ENCODE results near the gene GGT1. TPM values are rescaled to one million over a fixed set of nuclear protein-coding genes. Genes with fewer than 3 reads are reported as not detected.

Gene GGT1
- total and polyA plus RNA-seq, 2 of the 8 experiments (the other 6 are each of a cell fraction or from before 2014, with no cell fraction given) = 14.4 to 29.2 TPM

GRCh38 chr22:24555165-24556039, 47.6 kb upstream of the GGT1 start, which contains the start of gene SNRPD3 (continued):
- TF ChIP-seq NANOG (IDR thresholded peaks at IDR 0.05; ENCODE audit: insufficient read depth, low read depth, low read length, poor library complexity, severe bottlenecking) (peak; percentile 70), TCF12 (IDR thresholded peaks at IDR 0.05; ENCODE audit: low read depth, low read length) (no peak), SP4 (IDR thresholded peaks at IDR 0.05; ENCODE audit: low read length) (0 out of 2 replicates have a peak, but pooled peaks have one; percentile 48), PHF8 (conservative IDR thresholded peaks at IDR 0.05; ENCODE audit: low read depth, low read length) (peak; percentile 85), HDAC2 (IDR thresholded peaks at IDR 0.05; ENCODE audit: borderline replicate concordance in 1 of 2, low read depth in 2 of 2, low read length in 2 of 2) (no peak), SIRT6 (IDR thresholded peaks at IDR 0.05; ENCODE audit: low read length) (no peak), GABPA (IDR thresholded peaks at IDR 0.05; ENCODE audit: borderline replicate concordance, insufficient read depth, low read length) (peak; percentile 92), MAFK (IDR thresholded peaks at IDR 0.05; ENCODE audit: low read depth, low read length) (no peak), JUND (IDR thresholded peaks at IDR 0.05; ENCODE audit: low read length) (peak; percentile 35; the same call in 1 of the 2 replicates), MAX (IDR thresholded peaks at IDR 0.05) (peak; percentile 32; the same call in 1 of the 2 replicates), YY1 (IDR thresholded peaks at IDR 0.05; ENCODE audit: low read depth, low read length) (peak; percentile 88), CEBPB (IDR thresholded peaks at IDR 0.05; ENCODE audit: low read depth, low read length) (no peak), SRF (IDR thresholded peaks at IDR 0.05; ENCODE audit: low read depth, low read length) (0 out of 2 replicates have a peak, but pooled peaks have one; percentile 41), RFX5 (IDR thresholded peaks at IDR 0.05; ENCODE audit: borderline replicate concordance, low read depth, low read length) (no peak), KDM1A (IDR thresholded peaks at IDR 0.05; ENCODE audit: borderline replicate concordance, low read length) (no peak), EP300 (IDR thresholded peaks at IDR 0.05; ENCODE audit: borderline replicate concordance in 1 of 2, low read depth in 2 of 2, low read length in 2 of 2) (peak in 1 of 2 experiments; percentile 76; a peak in 1 of 3 replicates), TBP (IDR thresholded peaks at IDR 0.05; ENCODE audit: low read depth, low read length) (peak; percentile 89), CREB1 (IDR thresholded peaks at IDR 0.05) (peak; percentile 53), CTCF (IDR thresholded peaks at IDR 0.05; ENCODE audit: control extremely low read depth in 1 of 3, insufficient read depth in 1 of 3, low read depth in 1 of 3, low read length in 3 of 3) (no peak), GTF2F1 (IDR thresholded peaks at IDR 0.05; ENCODE audit: borderline replicate concordance, low read depth, low read length) (peak; percentile 39; the same call in 1 of the 2 replicates)

Data from H1 (cell line).